Measurements from ENCODE around the gene EYA4.

DNA sequence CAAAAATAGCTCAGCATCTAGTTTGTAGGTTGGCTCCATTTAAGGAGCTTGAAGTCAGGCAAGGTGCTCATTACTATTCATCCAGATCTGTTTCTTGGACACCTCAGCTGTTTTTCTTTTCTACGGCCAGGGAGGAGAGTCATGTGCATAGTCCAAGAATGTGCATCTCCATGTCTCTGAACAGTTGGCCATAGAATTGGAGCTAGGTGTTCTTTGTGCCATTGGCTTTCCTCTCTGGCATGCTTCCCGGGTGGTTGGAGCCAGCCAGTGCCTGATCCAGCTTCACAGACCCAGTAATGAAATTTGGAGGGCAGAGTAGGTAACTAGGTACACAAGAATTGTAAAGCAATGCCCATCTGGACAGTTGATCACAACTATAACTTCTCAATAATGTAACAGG, 21.6 kb downstream of the EYA4 start:
- TF ChIP-seq, protein P1, sequence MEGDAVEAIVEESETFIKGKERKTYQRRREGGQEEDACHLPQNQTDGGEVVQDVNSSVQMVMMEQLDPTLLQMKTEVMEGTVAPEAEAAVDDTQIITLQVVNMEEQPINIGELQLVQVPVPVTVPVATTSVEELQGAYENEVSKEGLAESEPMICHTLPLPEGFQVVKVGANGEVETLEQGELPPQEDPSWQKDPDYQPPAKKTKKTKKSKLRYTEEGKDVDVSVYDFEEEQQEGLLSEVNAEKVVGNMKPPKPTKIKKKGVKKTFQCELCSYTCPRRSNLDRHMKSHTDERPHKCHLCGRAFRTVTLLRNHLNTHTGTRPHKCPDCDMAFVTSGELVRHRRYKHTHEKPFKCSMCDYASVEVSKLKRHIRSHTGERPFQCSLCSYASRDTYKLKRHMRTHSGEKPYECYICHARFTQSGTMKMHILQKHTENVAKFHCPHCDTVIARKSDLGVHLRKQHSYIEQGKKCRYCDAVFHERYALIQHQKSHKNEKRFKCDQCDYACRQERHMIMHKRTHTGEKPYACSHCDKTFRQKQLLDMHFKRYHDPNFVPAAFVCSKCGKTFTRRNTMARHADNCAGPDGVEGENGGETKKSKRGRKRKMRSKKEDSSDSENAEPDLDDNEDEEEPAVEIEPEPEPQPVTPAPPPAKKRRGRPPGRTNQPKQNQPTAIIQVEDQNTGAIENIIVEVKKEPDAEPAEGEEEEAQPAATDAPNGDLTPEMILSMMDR (IDR thresholded peaks at IDR 0.05 in 8 of 11, conservative IDR thresholded peaks at IDR 0.05 in 3 of 11): no peak
- TF ChIP-seq POLR2A (IDR thresholded peaks at IDR 0.05) (no peak), POLR2AphosphoS5 (IDR thresholded peaks at IDR 0.05) (no peak)
